DND-41 (cell line): ENCODE results near the gene NCAPD2.
A peak's percentile ranks its signal among the peaks of the same experiment; 100 is the strongest.

Source experiments
- ATAC-seq: fragments of 200-7000 bp; cut with Tn5 transposase; 3 replicates; pipeline ENCODE4 v1.9.1; 2021; ENCODE audit warnings: low read depth; ENCODE audit not compliant: insufficient read depth
- DNase-seq: peaks from one replicate; pipeline ENCODE4 v3.0.0-alpha.2; 2020
- H2AFZ ChIP-seq: 2 replicates; pipeline ENCODE4 v1.6.0; 2012; ENCODE audit warnings: low read depth, low read length
- H3K27ac ChIP-seq: 2 replicates; pipeline ENCODE4 v1.5.1; 2012; ENCODE audit warnings: low read length, inconsistent platforms
- H3K27me3 ChIP-seq: fragments of 200-600 bp; sonication (generic); 2 replicates; pipeline ENCODE4 v1.6.0; 2012; ENCODE audit warnings: low read length, mild to moderate bottlenecking, inconsistent platforms; ENCODE audit not compliant: insufficient read depth, poor library complexity
- H3K36me3 ChIP-seq: 2 replicates; pipeline ENCODE4 v1.5.1; 2012; ENCODE audit warnings: low read length, inconsistent platforms; ENCODE audit not compliant: insufficient read depth
- H3K4me1 ChIP-seq: 2 replicates; pipeline ENCODE4 v1.5.1; 2012; ENCODE audit warnings: mild to moderate bottlenecking, low read length; ENCODE audit not compliant: insufficient read depth
- H3K4me2 ChIP-seq: 2 replicates; pipeline ENCODE4 v1.6.0; 2012; ENCODE audit warnings: mild to moderate bottlenecking, moderate library complexity, low read length, inconsistent platforms; ENCODE audit not compliant: insufficient read depth
- H3K4me3 ChIP-seq, 2 experiments: fragments of 200-600 bp in 1 of 2; shearing (Covaris generic) in 1 of 2; 2 replicates each; pipeline ENCODE4 v1.5.1; 2012 to 2016; ENCODE audit warnings: inconsistent platforms in 2 of 2, low read length in 2 of 2, mild to moderate bottlenecking in 2 of 2, low read depth in 1 of 2, moderate library complexity in 1 of 2
- H3K79me2 ChIP-seq: 2 replicates; pipeline ENCODE4 v1.6.0; 2012; ENCODE audit warnings: low read length, inconsistent platforms; ENCODE audit not compliant: insufficient read depth
- H3K9ac ChIP-seq: 2 replicates; pipeline ENCODE4 v1.6.0; 2012; ENCODE audit warnings: low read depth, mild to moderate bottlenecking, inconsistent platforms, low read length, moderate library complexity
- H3K9me3 ChIP-seq: 2 replicates; pipeline ENCODE4 v1.5.1; 2012; ENCODE audit warnings: low read length, moderate library complexity, mild to moderate bottlenecking, inconsistent platforms; ENCODE audit not compliant: insufficient read depth, severe bottlenecking
- H4K20me1 ChIP-seq: 2 replicates; pipeline ENCODE4 v1.6.0; 2012; ENCODE audit warnings: low read length; ENCODE audit not compliant: insufficient read depth
- CTCF ChIP-seq: IDR thresholded peaks from 2 replicates; pipeline ENCODE4 v1.5.1; 2012; ENCODE audit warnings: borderline replicate concordance, low read length, moderate library complexity, mild to moderate bottlenecking; ENCODE audit not compliant: poor library complexity, severe bottlenecking; ENCODE audit errors: extremely low read depth
- EZH2 ChIP-seq: IDR thresholded peaks from 3 replicates; pipeline ENCODE4 v1.6.1; 2012; ENCODE audit warnings: borderline replicate concordance, low read depth, mild to moderate bottlenecking, moderate library complexity, low read length, inconsistent platforms; ENCODE audit not compliant: severe bottlenecking

NCAPD2 gene

GRCh38 chr12:6461401-6462233, 32.3 kb upstream of the NCAPD2 start:
- Histone ChIP-seq H3K79me2 (peaks cover 26% of the 10 kb centered on the region), H3K27me3 (no peaks in the 10 kb centered on the region), H3K36me3 (peaks cover 85% of the 10 kb centered on the region), H3K27ac (peak overlapping the region; percentile 96), H3K9me3 (no peaks in the 10 kb centered on the region), H4K20me1 (no peaks in the 10 kb centered on the region; the same call in 1 of the 2 replicates), H3K4me1 (peaks cover 52% of the 10 kb centered on the region), H2AFZ (peak overlapping the region; percentile 62), H3K4me2 (peak overlapping the region; percentile 58), H3K4me3 (peak overlapping the region in 1 of 2 experiments; percentile 44; a peak in 2 of 4 replicates), H3K9ac (peak overlapping the region; percentile 54)
- peak; percentile 97 for ATAC-seq
- peak; percentile 95 for DNase-seq
- peak; percentile 8 for TF ChIP-seq CTCF
- no peak for TF ChIP-seq EZH2

GRCh38 chr12:6462234-6462995, 31.5 kb upstream of the NCAPD2 start:
- peak overlapping the region; percentile 0; the same call in 1 of the 2 replicates for H2AFZ ChIP-seq
- peaks cover 54% of the 10 kb centered on the region for H3K4me1 ChIP-seq
- H4K20me1 ChIP-seq, result no peaks in the 10 kb centered on the region; the same call in 1 of the 2 replicates
- peak overlapping the region; percentile 58 for H3K4me2 ChIP-seq
- peaks cover 81% of the 10 kb centered on the region for H3K36me3 ChIP-seq
- DNase-seq, result peak; percentile 52
- H3K79me2 ChIP-seq, result peaks cover 28% of the 10 kb centered on the region
- ATAC-seq, result peak; percentile 29
- TF ChIP-seq EZH2 (no peak), CTCF (no peak)
- H3K27ac ChIP-seq, result peak overlapping the region; percentile 96
- no peaks in the 10 kb centered on the region for H3K9me3 ChIP-seq
- H3K27me3 ChIP-seq, result no peaks in the 10 kb centered on the region
- peak overlapping the region in 1 of 2 experiments; percentile 44; a peak in 2 of 4 replicates for H3K4me3 ChIP-seq
- peak overlapping the region; percentile 54 for H3K9ac ChIP-seq

GRCh38 chr12:6463216-6463615, 30.7 kb upstream of the NCAPD2 start:
- ATAC-seq, result no peak
- no peak for TF ChIP-seq CTCF
- Histone ChIP-seq H3K4me3 (peak overlapping the region in 1 of 2 experiments; percentile 44; a peak in 1 of 4 replicates), H3K27ac (peak overlapping the region; percentile 96), H2AFZ (no peak overlapping the region), H3K9me3 (no peaks in the 10 kb centered on the region), H3K9ac (peak overlapping the region; percentile 54), H3K4me2 (peak overlapping the region; percentile 58), H3K36me3 (peaks cover 76% of the 10 kb centered on the region), H4K20me1 (no peaks in the 10 kb centered on the region; the same call in 1 of the 2 replicates), H3K4me1 (peaks cover 60% of the 10 kb centered on the region), H3K79me2 (peaks cover 34% of the 10 kb centered on the region), H3K27me3 (no peaks in the 10 kb centered on the region)
- no peak for DNase-seq
